Bone marrow (tissue), 2 donors: ENCODE measurements around the gene MGMT.

Source experiments
- DNase-seq, 2 donors: peaks; one replicate each; lab custom pipeline; 2025; lab: John Stamatoyannopoulos, UW

Gene MGMT

GRCh38 chr10:129740532-129741279 is 273.7 kb downstream of the MGMT start:
- DNase-seq = no peak

- no peak for DNase-seq
Observed at GRCh38 chr10:129741280-129741977, 274.4 kb downstream of the MGMT start.

- DNase-seq = no peak
Observed at GRCh38 chr10:129741978-129742741, 275.1 kb downstream of the MGMT start.

- DNase-seq = no peak
Observed at GRCh38 chr10:129742742-129743550, 275.9 kb downstream of the MGMT start.

GRCh38 chr10:129743738-129744133 is 276.7 kb downstream of the MGMT start:
- no peak for DNase-seq

- DNase-seq = no peak
Observed at GRCh38 chr10:129744134-129745111, 277.4 kb downstream of the MGMT start.

GRCh38 chr10:129745186-129745750 is 278.2 kb downstream of the MGMT start:
- no peak for DNase-seq

- DNase-seq = no peak
Observed at GRCh38 chr10:129754211-129755050, 287.4 kb downstream of the MGMT start.

GRCh38 chr10:129755158-129755591 is 288.1 kb downstream of the MGMT start:
- no peak for DNase-seq

- DNase-seq = no peak
Observed at GRCh38 chr10:129755621-129756020, 288.6 kb downstream of the MGMT start.

- DNase-seq = no peak
Observed at GRCh38 chr10:129756912-129757901, 290.2 kb downstream of the MGMT start.

GRCh38 chr10:129758207-129759021 is 291.4 kb downstream of the MGMT start:
- no peak for DNase-seq

- no peak for DNase-seq
Observed at GRCh38 chr10:129759214-129760002, 292.4 kb downstream of the MGMT start.

GRCh38 chr10:129760003-129760315 is 292.9 kb downstream of the MGMT start:
- DNase-seq = no peak

- no peak for DNase-seq
Observed at GRCh38 chr10:129760416-129760815, 293.4 kb downstream of the MGMT start.

GRCh38 chr10:129761197-129761972 is 294.3 kb downstream of the MGMT start:
- DNase-seq = no peak
